ENCODE data around the gene AGRN.

DNA sequence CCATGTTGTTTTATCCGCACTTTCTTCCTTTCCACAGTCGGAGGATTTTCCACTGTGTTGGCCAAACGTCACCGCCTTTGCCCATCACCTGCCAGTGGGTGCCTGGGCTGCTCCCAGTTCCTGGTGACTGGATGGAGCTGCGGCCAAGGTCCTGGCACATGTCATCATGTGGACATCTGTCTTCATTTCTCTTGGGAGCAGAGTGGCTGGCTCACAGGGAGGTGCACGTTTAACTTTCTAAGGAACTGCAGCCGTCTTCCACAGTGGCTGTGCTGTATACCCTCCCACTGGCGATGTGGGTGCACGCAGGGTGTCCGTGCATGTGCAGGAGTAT, 73.7 kb downstream of the AGRN start:
- TF ChIP-seq, protein P1, sequence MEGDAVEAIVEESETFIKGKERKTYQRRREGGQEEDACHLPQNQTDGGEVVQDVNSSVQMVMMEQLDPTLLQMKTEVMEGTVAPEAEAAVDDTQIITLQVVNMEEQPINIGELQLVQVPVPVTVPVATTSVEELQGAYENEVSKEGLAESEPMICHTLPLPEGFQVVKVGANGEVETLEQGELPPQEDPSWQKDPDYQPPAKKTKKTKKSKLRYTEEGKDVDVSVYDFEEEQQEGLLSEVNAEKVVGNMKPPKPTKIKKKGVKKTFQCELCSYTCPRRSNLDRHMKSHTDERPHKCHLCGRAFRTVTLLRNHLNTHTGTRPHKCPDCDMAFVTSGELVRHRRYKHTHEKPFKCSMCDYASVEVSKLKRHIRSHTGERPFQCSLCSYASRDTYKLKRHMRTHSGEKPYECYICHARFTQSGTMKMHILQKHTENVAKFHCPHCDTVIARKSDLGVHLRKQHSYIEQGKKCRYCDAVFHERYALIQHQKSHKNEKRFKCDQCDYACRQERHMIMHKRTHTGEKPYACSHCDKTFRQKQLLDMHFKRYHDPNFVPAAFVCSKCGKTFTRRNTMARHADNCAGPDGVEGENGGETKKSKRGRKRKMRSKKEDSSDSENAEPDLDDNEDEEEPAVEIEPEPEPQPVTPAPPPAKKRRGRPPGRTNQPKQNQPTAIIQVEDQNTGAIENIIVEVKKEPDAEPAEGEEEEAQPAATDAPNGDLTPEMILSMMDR (IDR thresholded peaks at IDR 0.05) = no peak
- TF ChIP-seq EP300 (IDR thresholded peaks at IDR 0.05) = no peak

All from esophagus muscularis mucosa (tissue), 3 donors.